PC-3 (cell line): ENCODE results near the gene RETREG1. TPM values are rescaled to one million over a fixed set of nuclear protein-coding genes. Genes with fewer than 3 reads are reported as not detected.

Experiments
- ATAC-seq: fragments of 200-7000 bp; cut with Tn5 transposase; 2 replicates; pipeline ENCODE4 v1.9.1; 2020; ENCODE audit warnings: mild to moderate bottlenecking, moderate library complexity
- BruUV-seq: library from RNA; stranded (reverse); fragments of 400-500 nt; replicated peaks from 2 replicates; lab custom pipeline; 2021; lab: Mats Ljungman, UMichigan
- CTCF ChIA-PET: fragments of 300-600 bp; sonication (Branson Sonifier 250); formaldehyde crosslinking; loops from one replicate; lab custom pipeline; 2022; ENCODE audit warnings: antibody characterized with exemption; lab: Charles Lee
- POLR2A ChIA-PET: fragments of 300-600 bp; sonication (Branson Sonifier 250); formaldehyde crosslinking; loops from one replicate; lab custom pipeline; 2022; ENCODE audit warnings: antibody characterized with exemption; ENCODE audit not compliant: unreplicated experiment; lab: Charles Lee
- DNase-seq: peaks from one replicate; pipeline ENCODE4 v3.0.0-alpha.2; 2015
- H2AFZ ChIP-seq: fragments of 300-600 bp; sonication (generic); 2 replicates; pipeline ENCODE4 v1.6.0; 2016; ENCODE audit warnings: antibody characterized with exemption, low read length
- H3F3A ChIP-seq: fragments of 300-600 bp; sonication (generic); one replicate; pipeline ENCODE4 v1.6.0; 2017; ENCODE audit warnings: antibody characterized with exemption, low read length, control low read depth, mild to moderate bottlenecking; ENCODE audit not compliant: unreplicated experiment
- H3K27ac ChIP-seq: fragments of 300-600 bp; sonication (generic); 2 replicates; pipeline ENCODE4 v1.5.1; 2016; ENCODE audit warnings: mild to moderate bottlenecking, low read length
- H3K27me3 ChIP-seq: fragments of 300-600 bp; sonication (generic); 2 replicates; pipeline ENCODE4 v1.6.1; 2016; ENCODE audit warnings: low read length, mixed read lengths
- H3K36me3 ChIP-seq: fragments of 300-600 bp; sonication (generic); 2 replicates; pipeline ENCODE4 v1.6.1; 2016; ENCODE audit warnings: low read depth, mixed run types, low read length, mixed read lengths
- H3K4me1 ChIP-seq: fragments of 300-600 bp; sonication (generic); 2 replicates; pipeline ENCODE4 v1.5.1; 2016; ENCODE audit warnings: low read length; ENCODE audit not compliant: insufficient read depth
- H3K4me2 ChIP-seq: fragments of 300-600 bp; sonication (generic); 2 replicates; pipeline ENCODE4 v1.6.0; 2016; ENCODE audit warnings: low read length
- H3K4me3 ChIP-seq: fragments of 300-600 bp; sonication (generic); 2 replicates; pipeline ENCODE4 v1.5.1; 2016; ENCODE audit warnings: mild to moderate bottlenecking, low read length, mixed read lengths
- H3K79me2 ChIP-seq: fragments of 300-600 bp; sonication (generic); 2 replicates; pipeline ENCODE4 v1.6.1; 2017; ENCODE audit warnings: low read length, mixed read lengths
- H3K9ac ChIP-seq: fragments of 300-600 bp; sonication (generic); 2 replicates; pipeline ENCODE4 v1.6.0; 2016; ENCODE audit warnings: mild to moderate bottlenecking, low read length
- H3K9me2 ChIP-seq: fragments of 300-600 bp; sonication (generic); replicated peaks from 2 replicates; pipeline ENCODE4 v1.6.1; 2016; ENCODE audit warnings: mixed run types, low read length, mixed read lengths
- H3K9me3 ChIP-seq: fragments of 300-600 bp; sonication (generic); 2 replicates; pipeline ENCODE4 v1.6.1; 2016; ENCODE audit warnings: low read length, mixed read lengths
- H4K20me1 ChIP-seq: fragments of 300-600 bp; sonication (generic); 2 replicates; pipeline ENCODE4 v1.6.1; 2016; ENCODE audit warnings: low read length, mixed read lengths
- EZH2 ChIP-seq: fragments of 300-600 bp; sonication (generic); IDR thresholded peaks from one replicate; pipeline ENCODE4 v1.6.1; 2017; ENCODE audit warnings: antibody characterized with exemption, mild to moderate bottlenecking, low read length; ENCODE audit not compliant: unreplicated experiment
- EZH2phosphoT487 ChIP-seq: fragments of 300-600 bp; sonication (generic); IDR thresholded peaks from 2 replicates; pipeline ENCODE4 v1.6.1; 2018; ENCODE audit warnings: mild to moderate bottlenecking, antibody characterized with exemption, low read length, borderline replicate concordance
- intact Hi-C: fragments of 100-400 bp; cut with micrococcal nuclease; formaldehyde crosslinking; loops from 2 replicates; pipeline ENCODE4 v1.9.0; 2023
- total RNA-seq: library from RNA; depleted of rRNA; stranded (reverse); fragments of >200 nt; gene quantifications from 2 replicates; pipeline ENCODE4 v1.2.3, GENCODE V29; 2014
- TF ChIP-seq, protein P1 (sequence below): fragments of 300-600 bp; sonication (generic); conservative IDR thresholded peaks from 2 replicates; pipeline ENCODE4 v1.5.1; 2017; ENCODE audit warnings: antibody characterized with exemption, low read depth, mild to moderate bottlenecking, low read length

RETREG1 gene
- total RNA-seq, 1 experiment from 2014 or later: 1.7 TPM

DNA sequence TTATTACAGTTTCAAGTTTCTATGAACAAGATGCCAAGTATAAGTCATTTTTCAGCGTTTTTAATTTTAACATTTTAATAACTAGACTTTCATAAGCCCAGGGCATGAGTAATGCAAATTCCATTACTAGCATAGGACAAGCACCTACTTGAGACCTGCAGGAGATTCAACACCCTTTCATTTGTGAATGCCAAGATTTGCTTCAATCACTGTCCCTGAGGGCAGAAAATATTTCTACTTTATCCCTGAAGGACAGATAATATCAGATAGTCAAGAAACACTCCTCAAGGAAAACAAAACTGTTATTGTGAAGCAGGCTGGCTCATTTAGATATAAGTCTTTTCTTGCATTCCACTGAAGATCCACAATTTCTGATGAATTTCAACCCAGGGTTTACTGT is 123.5 kb downstream of the RETREG1 start:
- Histone ChIP-seq H4K20me1 (no peaks in the 10 kb centered on the region), H3K4me2 (no peak overlapping the region), H3K4me1 (no peaks in the 10 kb centered on the region), H3K36me3 (no peaks in the 10 kb centered on the region; the same call in 1 of the 2 replicates), H3K9me2 (no peaks in the 10 kb centered on the region; the same call in 1 of the 2 replicates), H3K27me3 (no peaks in the 10 kb centered on the region), H2AFZ (no peak overlapping the region), H3K9me3 (peaks cover 9% of the 10 kb centered on the region; the same call in 1 of the 2 replicates), H3K9ac (no peak overlapping the region), H3F3A (no peaks in the 10 kb centered on the region), H3K79me2 (no peaks in the 10 kb centered on the region), H3K27ac (no peak overlapping the region), H3K4me3 (no peak overlapping the region)
- BruUV-seq: no TSS peak
- TF ChIP-seq EZH2: no peak
- TF ChIP-seq, protein P1, sequence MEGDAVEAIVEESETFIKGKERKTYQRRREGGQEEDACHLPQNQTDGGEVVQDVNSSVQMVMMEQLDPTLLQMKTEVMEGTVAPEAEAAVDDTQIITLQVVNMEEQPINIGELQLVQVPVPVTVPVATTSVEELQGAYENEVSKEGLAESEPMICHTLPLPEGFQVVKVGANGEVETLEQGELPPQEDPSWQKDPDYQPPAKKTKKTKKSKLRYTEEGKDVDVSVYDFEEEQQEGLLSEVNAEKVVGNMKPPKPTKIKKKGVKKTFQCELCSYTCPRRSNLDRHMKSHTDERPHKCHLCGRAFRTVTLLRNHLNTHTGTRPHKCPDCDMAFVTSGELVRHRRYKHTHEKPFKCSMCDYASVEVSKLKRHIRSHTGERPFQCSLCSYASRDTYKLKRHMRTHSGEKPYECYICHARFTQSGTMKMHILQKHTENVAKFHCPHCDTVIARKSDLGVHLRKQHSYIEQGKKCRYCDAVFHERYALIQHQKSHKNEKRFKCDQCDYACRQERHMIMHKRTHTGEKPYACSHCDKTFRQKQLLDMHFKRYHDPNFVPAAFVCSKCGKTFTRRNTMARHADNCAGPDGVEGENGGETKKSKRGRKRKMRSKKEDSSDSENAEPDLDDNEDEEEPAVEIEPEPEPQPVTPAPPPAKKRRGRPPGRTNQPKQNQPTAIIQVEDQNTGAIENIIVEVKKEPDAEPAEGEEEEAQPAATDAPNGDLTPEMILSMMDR: no peak
- TF ChIP-seq EZH2phosphoT487: no peak
- intact Hi-C loops: no loop called here
- peak; percentile 41 for DNase-seq
- ChIA-PET CTCF (no interaction called here), POLR2A (no interaction called here)
- 0 out of 2 replicates have a peak, but pooled peaks have one; percentile 22 for ATAC-seq

DNA sequence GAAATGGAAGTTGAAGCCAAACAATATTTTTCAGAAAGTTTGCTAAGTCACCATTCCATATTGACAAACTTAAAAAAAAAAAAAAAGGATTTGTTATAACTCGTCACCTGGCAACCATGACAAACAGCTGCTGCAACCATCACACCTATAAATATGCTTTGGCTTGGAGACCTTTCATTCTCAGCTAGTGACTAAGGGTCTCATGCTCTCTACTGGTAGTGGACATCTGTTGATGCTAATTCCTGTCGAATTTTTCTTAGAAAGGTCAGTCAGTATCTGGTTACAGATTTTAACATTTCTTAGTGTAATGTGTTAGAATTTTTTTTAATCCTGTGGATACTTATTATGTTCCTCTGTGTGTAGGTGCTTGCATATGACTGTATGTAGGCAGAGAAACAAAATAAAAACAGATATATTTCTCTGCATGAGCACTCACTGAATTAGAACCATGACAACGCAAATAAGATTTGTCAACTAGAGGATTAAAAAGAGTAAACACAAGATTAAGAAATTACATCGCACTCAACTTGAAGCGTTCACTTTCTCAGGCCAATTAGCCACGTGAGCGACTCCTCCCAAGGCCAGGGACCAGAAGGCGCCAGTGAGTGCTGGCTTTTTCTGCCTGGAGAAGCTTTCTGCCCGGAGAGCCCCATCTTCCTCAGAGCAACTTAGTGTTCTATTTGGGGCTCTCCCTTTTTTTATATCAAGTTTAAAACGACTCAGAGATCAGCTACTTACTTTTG is 124.2 kb downstream of the RETREG1 start:
- no peak overlapping the region for H3K4me3 ChIP-seq
- no TSS peak for BruUV-seq
- no peaks in the 10 kb centered on the region for H3K9me2 ChIP-seq
- DNase-seq: peak; percentile 55
- H3K9me3 ChIP-seq: peaks cover 9% of the 10 kb centered on the region; the same call in 1 of the 2 replicates
- no peak for ATAC-seq
- no peak overlapping the region for H3K4me2 ChIP-seq
- H3K36me3 ChIP-seq: no peaks in the 10 kb centered on the region; the same call in 1 of the 2 replicates
- H3K27ac ChIP-seq: no peak overlapping the region
- intact Hi-C loops: no loop called here
- ChIA-PET POLR2A (no interaction called here), CTCF (no interaction called here)
- H3K9ac ChIP-seq: no peak overlapping the region
- no peaks in the 10 kb centered on the region for H3K4me1 ChIP-seq
- TF ChIP-seq EZH2phosphoT487 (no peak), EZH2 (no peak)
- TF ChIP-seq, protein P1: no peak
- no peaks in the 10 kb centered on the region for H4K20me1 ChIP-seq
- H3F3A ChIP-seq: no peaks in the 10 kb centered on the region
- H2AFZ ChIP-seq: no peak overlapping the region
- H3K79me2 ChIP-seq: no peaks in the 10 kb centered on the region
- no peaks in the 10 kb centered on the region for H3K27me3 ChIP-seq

- H3F3A ChIP-seq: no peaks in the 10 kb centered on the region
- POLR2A ChIA-PET: no interaction called here
- H3K9ac ChIP-seq: no peak overlapping the region
- no peak overlapping the region for H3K4me2 ChIP-seq
- DNase-seq (no peak), ATAC-seq (no peak)
- no peaks in the 10 kb centered on the region for H3K79me2 ChIP-seq
- 0 out of 2 replicates have a peak, but pooled peaks cover 3% of the 10 kb centered on the region for H3K9me3 ChIP-seq
- CTCF ChIA-PET: no interaction called here
- TF ChIP-seq EZH2: no peak
- TF ChIP-seq EZH2phosphoT487: no peak
- TF ChIP-seq, protein P1: no peak
- no peak overlapping the region for H2AFZ ChIP-seq
- H3K9me2 ChIP-seq: no peaks in the 10 kb centered on the region
- H3K36me3 ChIP-seq: no peaks in the 10 kb centered on the region; the same call in 1 of the 2 replicates
- H3K27me3 ChIP-seq: no peaks in the 10 kb centered on the region
- H4K20me1 ChIP-seq: no peaks in the 10 kb centered on the region
- H3K27ac ChIP-seq: no peak overlapping the region
- no TSS peak for BruUV-seq
- H3K4me1 ChIP-seq: no peaks in the 10 kb centered on the region
- no peak overlapping the region for H3K4me3 ChIP-seq
- intact Hi-C loops: no loop called here
Observed at GRCh38 chr5:16490911-16491310, 125.9 kb downstream of the RETREG1 start.
